Right ventricle myocardium inferior (tissue), 1 donor: ENCODE measurements around the gene TTLL3. TPM values are rescaled to one million over a fixed set of nuclear protein-coding genes. Genes with fewer than 3 reads are reported as not detected.
"Not testable (repeated sequence)": the region's sequence is repeated elsewhere in the genome, so short reads cannot be mapped to it uniquely, and the experiment has no call there.

Source experiments
- ATAC-seq: fragments of 200-7000 bp; cut with Tn5 transposase; one replicate; pipeline ENCODE4 v1.9.1; 2020; ENCODE audit warnings: mild to moderate bottlenecking, moderate library complexity
- DNase-seq: peaks from one replicate; pipeline ENCODE4 v3.0.0; 2021; ENCODE audit errors: missing footprints
- intact Hi-C: fragments of 100-400 bp; cut with DNase I; formaldehyde crosslinking; loops from one replicate; pipeline ENCODE4 v1.11.0; 2022
- total RNA-seq: library from RNA; stranded (reverse); fragmentation: NEBNext Ultra II Directional; extraction: Animal tissue kit (Norgen Biotek cat#: 25700); gene quantifications from one replicate; pipeline ENCODE4 v1.2.1, GENCODE V29; 2021
- donor health status: DM: no; HTN: yes; CAD: no; lungs with severe emphysema.

TTLL3 gene
- total RNA-seq, 1 donor from 2014 or later = 10.6 TPM

DNA sequence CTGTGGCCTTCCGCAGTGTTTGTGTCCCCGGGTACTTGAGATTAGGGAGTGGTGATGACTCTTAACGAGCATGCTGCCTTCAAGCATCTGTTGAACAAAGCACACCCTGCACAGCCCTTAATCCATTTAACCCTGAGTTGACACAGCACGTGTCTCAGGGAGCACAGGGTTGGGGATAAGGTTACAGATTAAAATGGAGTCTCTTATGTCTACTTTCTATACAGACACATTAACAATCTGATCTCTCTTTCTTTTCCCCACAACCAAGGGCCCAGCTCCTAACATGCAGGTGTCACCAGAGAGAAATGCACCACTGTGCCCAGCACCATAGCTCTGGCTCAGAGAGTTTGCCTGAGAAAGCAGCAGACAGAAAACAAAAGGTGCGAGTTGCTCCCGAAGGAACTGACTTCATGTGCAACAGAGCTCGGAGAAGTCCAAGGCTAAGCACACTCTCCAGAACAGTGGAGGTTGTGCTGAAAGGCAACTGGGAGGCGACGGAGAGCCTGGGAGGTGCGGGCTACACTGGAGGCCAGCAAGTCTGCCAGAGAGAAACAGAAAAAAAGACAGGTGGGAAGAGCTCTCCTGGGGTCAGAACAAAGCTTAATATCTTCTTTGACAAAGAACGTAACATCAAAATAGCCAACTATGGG, 44.4 kb downstream of the TTLL3 start:
- intact Hi-C loops, ATAC-seq, DNase-seq: not testable (repeated sequence)

GRCh38 chr3:9855594-9855993, 45.5 kb downstream of the TTLL3 start:
- intact Hi-C loops = no loop called here
- no peak for ATAC-seq
- no peak for DNase-seq

- intact Hi-C loops = loop anchor here (10.0 kb wide), 1 partner anchor 55 kb away; the partner anchor contains the start of gene IL17RC
- ATAC-seq (no peak), DNase-seq (no peak)
Measured at GRCh38 chr3:9859530-9860025, 49.5 kb downstream of the TTLL3 start.

- intact Hi-C loops = loop anchor here (10.0 kb wide), 1 partner anchor 54 kb away; the partner anchor contains the start of gene IL17RC
- ATAC-seq (no peak), DNase-seq (no peak)
Measured at GRCh38 chr3:9861201-9861600, 51.1 kb downstream of the TTLL3 start.

DNA sequence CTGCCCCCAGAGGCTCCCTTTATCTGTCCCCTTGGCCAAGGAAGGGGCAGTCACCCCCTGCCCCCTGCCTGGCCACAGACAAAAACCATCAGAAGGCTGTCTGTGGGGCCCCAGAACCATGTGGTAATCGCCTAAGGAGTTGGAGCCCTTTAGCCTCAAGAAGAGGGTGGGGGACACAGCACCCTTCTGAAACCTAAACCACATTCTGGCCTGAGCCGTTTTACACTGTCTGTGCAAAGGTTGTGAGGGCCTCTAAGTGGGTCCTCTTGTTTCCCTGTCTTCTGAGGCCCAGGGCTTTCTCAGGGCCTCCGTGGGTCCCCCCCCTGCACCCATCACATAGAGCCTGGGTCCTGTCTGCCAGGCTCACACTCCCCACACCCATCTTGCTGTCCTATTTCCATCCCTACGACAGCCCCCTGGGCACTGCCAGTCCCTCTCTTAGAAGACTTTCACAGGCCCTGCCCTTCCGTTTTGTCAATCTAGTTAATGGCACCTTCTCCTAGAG, 51.6 kb downstream of the TTLL3 start:
- ATAC-seq (no peak), DNase-seq (no peak)
- intact Hi-C loops = loop anchor here (2.0 to 10.0 kb wide), 2 partner anchors 29 to 53 kb away; partner anchors contain the start of genes IL17RC and JAGN1

- intact Hi-C loops = loop anchor here (2.0 to 10.0 kb wide), 2 partner anchors 28 to 52 kb away; partner anchors contain the start of genes IL17RC and JAGN1
- peak; percentile 84 for DNase-seq
- ATAC-seq = peak; percentile 87
Measured at GRCh38 chr3:9862391-9863057, 52.5 kb downstream of the TTLL3 start.

GRCh38 chr3:9863058-9863772, 53.2 kb downstream of the TTLL3 start:
- no peak for DNase-seq
- intact Hi-C loops = loop anchor here (2.0 to 10.0 kb wide), 2 partner anchors 28 to 52 kb away; partner anchors contain the start of genes IL17RC and JAGN1
- no peak for ATAC-seq

- DNase-seq (no peak), ATAC-seq (peak; percentile 64)
- intact Hi-C loops = loop anchor here (10.0 kb wide), 1 partner anchor 50 kb away; the partner anchor contains the start of gene IL17RC
Measured at GRCh38 chr3:9864200-9864927, 54.3 kb downstream of the TTLL3 start.

GRCh38 chr3:9865125-9865637, 55.1 kb downstream of the TTLL3 start:
- intact Hi-C loops = loop anchor here (10.0 kb wide), 1 partner anchor 50 kb away; the partner anchor contains the start of gene IL17RC
- ATAC-seq = not testable (repeated sequence)

DNA sequence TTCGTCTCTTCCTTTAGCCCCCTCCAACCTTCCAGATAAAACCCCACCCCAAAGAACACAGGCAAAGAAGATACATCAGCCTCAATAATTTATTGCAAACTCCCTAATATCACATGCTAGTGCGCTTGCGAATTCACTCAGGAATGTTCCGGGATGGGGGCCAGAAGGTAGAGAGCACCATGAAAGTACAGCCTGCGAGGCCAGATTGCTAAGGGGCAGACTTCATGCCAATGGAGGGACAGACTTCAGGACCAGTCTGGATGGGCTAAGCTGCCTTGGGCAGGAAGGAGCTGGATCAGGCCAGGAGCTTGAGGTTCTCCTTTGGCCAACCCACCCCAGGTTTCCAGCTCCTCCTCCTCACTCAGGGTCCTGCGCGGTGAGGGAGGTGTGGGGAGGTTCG, 56.6 kb downstream of the TTLL3 start:
- DNase-seq (no peak), ATAC-seq (no peak)
- intact Hi-C loops = loop anchor here (10.0 kb wide), 1 partner anchor 48 kb away; the partner anchor contains the start of gene IL17RC

More at GRCh38 chr3:9865125-9865637, 55.1 kb downstream of the TTLL3 start:
- not testable (repeated sequence) for DNase-seq

DNA sequence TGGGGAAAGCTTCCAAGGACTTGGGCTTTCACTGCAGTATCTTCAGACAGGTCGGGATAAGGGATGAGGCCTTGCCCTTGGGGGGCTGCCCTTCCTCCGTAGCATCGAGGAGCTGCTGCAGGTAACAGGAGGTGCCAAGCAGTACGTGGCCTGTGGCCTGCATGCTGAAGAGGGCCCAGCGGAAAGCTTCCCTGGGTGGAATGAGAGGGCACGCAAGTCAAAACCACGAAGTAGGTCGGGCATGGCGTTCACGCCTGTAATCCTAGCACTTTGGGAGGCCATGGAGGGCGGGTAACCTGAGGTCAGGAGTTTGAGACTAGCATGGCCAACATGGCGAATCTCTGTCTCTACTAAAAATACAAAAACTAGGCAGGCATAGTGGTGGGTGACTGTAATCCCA, 57.0 kb downstream of the TTLL3 start:
- intact Hi-C loops = loop anchor here (10.0 kb wide), 1 partner anchor 48 kb away; the partner anchor contains the start of gene IL17RC
- DNase-seq = no peak
- no peak for ATAC-seq

GRCh38 chr3:9869955-9870354, 59.9 kb downstream of the TTLL3 start:
- intact Hi-C loops = loop anchor here (10.0 kb wide), 1 partner anchor 45 kb away; the partner anchor contains the start of gene IL17RC
- ATAC-seq (no peak), DNase-seq (no peak)

GRCh38 chr3:9870978-9871377, 60.9 kb downstream of the TTLL3 start:
- intact Hi-C loops = no loop called here
- DNase-seq = no peak
- no peak for ATAC-seq

DNA sequence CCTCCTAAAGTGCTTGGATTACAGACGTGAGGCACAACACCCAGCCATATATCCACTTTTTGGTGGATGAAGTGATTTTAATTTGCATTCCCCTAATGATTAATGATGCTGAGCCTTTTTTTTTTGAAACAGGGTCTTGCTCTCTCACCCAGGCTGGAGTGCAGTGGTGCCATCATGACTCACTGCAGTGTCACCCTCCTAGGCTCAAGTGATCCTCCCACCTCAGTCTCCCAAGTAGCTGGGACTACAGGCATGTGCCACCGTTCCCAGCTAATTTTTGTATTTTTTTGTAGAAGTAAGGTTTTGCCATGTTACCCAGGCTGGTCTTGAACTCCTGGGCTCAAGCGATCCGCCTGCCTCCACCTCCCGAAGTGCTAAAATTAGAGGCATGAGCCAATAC, 62.0 kb downstream of the TTLL3 start:
- intact Hi-C loops, DNase-seq, ATAC-seq: not testable (repeated sequence)

GRCh38 chr3:9875448-9875847, 65.4 kb downstream of the TTLL3 start:
- intact Hi-C loops = no loop called here
- no peak for DNase-seq
- ATAC-seq = no peak

DNA sequence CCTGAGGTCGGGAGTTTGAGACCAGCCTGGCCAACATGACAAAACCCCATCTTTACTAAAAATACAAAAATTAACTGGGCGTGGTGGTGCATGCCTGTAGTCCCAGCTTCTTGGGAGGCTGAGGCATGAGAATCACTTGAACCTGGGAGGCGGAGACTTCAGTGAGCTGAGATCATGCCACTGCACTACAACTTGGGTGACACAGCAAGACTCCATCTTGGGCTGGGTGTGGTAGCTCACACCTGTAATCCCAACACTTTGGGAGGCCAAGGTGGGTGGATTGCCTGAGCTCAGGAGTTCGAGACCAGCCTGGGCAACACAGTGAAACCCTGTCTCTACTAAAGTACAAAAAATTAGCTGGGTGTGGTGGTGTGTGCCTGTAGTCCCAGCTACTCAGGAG, 66.2 kb downstream of the TTLL3 start:
- ATAC-seq, DNase-seq, intact Hi-C loops: not testable (repeated sequence)

DNA sequence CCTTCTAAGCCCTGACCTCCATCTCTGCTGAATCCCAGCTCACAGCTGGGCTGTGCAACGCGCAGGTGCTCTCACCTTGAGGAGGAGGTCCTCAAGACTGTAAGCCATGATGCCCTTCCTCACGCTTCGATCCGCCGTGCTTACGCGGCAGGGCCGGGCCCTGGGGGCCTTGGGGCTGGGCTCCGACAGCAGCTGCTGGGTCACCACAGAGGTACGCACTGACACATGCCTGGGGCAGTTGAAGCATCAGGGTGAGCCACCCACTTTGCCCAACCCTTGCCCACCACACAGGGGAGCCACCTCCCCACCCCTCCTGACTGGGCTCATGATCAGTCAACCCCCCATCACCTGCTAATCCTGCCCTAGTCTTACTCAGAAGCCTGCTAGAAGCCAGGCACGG, 66.9 kb downstream of the TTLL3 start:
- ATAC-seq (no peak), DNase-seq (no peak)
- intact Hi-C loops = no loop called here

GRCh38 chr3:9878700-9879099, 68.6 kb downstream of the TTLL3 start:
- DNase-seq (peak; percentile 13), ATAC-seq (no peak)
- intact Hi-C loops = no loop called here
